ENCODE measurements around the gene EXTL1.
"Not testable (repeated sequence)": the region's sequence is repeated elsewhere in the genome, so short reads cannot be mapped to it uniquely, and the experiment has no call there.

EXTL1 gene, protein sequence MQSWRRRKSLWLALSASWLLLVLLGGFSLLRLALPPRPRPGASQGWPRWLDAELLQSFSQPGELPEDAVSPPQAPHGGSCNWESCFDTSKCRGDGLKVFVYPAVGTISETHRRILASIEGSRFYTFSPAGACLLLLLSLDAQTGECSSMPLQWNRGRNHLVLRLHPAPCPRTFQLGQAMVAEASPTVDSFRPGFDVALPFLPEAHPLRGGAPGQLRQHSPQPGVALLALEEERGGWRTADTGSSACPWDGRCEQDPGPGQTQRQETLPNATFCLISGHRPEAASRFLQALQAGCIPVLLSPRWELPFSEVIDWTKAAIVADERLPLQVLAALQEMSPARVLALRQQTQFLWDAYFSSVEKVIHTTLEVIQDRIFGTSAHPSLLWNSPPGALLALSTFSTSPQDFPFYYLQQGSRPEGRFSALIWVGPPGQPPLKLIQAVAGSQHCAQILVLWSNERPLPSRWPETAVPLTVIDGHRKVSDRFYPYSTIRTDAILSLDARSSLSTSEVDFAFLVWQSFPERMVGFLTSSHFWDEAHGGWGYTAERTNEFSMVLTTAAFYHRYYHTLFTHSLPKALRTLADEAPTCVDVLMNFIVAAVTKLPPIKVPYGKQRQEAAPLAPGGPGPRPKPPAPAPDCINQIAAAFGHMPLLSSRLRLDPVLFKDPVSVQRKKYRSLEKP

DNA sequence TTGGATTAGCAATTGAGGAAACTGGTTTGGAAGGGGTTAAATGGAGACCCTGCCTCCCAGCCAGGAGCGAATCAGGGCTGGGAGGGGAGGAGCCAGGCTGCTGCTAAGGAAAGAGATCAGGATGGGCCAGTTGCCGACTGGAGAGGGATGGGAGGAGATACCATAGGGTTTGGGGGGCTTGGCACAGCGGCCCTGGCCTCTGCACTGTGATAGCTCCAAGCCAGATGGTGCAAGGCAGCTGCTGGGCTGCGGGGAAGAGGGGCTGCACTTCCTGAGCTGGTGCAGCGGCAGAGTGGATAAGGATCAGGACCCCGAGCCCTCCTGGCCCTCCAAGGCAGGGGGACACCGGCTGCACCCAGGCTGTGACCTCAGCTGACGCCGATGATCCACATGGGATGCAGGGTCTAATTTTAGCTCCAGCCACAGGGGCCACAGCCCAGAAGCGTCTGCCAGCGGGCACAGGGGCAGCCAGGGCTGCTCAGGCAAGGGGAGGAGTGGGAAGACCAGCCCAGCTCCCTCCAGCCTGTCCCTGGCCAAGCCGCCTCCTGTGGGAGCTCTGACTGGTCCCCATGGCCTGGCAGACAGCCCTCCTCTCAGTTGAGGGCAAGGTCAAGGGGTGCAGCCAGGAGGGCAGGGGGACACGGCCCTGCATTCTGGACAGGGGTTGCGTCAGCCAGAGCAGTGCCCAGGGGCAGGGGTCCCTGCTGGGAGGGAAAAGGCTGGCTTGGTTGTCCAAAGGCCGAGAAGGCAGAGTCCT lies at the start of gene EXTL1:
Gene EXTL1 (plus strand): TSS at position 129 of the 757 bp plus-strand sequence. CDS start 872 bp downstream, outside the sequence.
- DNase-seq (ENCODE audit: low spot score) = no peak

DNA sequence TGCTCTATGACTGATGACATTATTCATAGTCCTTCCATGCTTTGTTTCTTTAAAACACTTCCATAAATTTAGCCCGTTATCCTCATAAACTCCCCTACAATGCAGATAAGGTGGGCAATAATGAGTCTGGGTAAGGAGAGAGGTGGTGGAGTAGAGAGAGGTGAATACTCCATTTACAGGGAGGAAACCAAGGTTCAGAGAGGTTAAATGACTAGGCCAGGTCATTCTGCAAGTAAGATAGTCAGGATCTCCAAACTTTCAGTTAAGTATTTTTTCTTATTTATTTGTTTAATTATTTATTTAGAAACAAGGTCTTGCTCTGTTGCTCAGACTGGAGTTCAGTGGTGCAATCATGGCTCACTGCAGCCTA lies 49.8 kb upstream of the EXTL1 start:
- DNase-seq (ENCODE audit: low spot score) = no peak

DNA sequence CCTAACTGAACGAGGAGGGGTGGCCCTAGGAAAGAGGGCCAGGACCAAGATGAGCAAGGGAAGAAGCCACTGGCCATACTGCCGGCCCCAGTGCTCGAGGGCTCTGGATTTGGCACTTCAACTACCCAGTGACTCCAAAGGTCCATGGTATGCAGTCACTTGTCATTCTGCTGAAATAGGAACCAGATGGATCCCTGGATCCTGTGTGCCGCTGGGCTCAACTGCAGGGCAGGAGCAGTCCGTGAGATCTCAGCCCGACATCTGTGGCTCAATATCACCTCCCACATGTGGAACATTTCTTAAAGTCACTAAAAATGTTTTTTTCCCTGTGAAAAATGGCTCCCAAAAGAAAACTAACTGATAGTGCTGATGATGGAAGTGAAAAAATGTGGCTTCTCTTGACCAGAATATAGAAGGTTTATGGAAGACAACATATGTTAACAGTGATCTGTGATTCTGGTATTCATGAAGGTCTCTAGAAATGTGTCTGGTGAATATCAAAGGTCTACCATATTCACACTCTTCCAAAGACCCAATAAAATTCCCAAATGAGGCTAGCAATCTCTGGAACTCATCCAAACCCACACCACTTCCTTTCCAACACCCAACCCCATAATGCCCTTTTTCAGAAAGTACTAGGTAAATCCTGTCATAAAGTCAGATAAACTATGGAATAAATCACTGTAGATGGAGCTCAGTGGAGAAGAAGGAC lies 47.8 kb upstream of the EXTL1 start:
- DNase-seq (ENCODE audit: low spot score) = no peak

DNA sequence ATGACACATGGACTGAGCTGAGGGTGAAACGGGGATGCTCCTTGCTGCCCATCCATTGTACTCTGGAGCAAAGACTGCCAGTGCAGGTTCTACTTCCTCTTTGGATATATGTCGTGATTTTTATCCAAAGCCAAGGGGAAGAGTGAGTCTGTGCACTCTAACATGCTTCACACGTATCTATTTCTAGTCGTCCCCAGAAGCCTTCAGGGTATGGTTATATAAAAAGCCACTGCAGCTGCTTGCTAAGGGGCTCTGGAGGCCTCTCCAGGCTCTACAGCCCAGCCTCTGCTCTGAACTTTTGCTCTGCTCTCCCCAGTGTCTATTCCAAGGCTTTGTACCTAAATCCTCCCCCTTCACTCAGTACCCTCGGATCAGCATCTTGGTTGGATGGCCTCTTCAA lies 43.8 kb upstream of the EXTL1 start:
- no peak for DNase-seq (ENCODE audit: low spot score)

DNA sequence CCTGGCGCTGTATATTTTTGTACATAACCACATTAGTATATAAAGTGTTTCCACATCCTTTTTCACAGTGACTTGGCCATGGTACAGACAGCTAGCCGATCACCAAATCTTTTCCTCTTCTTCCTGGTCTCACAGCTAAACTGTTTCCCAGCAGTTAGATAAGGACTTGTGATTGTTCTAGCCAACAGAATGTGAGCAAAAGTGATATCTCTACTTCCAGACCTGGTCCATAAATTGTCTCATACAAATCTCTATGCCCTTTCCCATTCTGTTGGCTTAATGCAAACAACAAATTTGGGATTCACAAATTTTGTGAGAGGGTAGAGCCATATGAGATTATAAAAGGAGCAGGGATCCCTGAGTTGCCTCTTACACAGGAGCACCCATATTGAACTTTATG lies 43.2 kb upstream of the EXTL1 start:
- no peak for DNase-seq (ENCODE audit: low spot score)

DNA sequence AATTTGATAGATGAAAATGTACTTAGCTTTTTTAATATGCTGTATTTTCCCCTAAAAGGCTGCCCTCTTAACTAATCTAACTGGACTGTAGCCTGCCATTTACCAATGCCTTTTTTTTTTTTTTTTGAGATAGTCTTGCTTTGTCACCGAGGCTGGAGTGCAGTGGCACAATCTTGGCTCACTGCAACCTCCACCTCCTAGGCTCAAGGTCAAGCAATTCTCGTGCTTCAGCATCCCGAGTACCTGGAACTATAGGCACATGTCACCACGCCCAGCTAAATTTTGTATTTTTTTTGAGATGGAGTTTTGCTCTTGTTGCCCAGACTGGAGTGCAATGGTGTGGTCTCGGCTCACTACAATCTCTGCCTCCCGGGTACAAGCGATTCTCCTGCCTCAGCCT lies 42.4 kb upstream of the EXTL1 start:
- DNase-seq (ENCODE audit: low spot score) = no peak

DNA sequence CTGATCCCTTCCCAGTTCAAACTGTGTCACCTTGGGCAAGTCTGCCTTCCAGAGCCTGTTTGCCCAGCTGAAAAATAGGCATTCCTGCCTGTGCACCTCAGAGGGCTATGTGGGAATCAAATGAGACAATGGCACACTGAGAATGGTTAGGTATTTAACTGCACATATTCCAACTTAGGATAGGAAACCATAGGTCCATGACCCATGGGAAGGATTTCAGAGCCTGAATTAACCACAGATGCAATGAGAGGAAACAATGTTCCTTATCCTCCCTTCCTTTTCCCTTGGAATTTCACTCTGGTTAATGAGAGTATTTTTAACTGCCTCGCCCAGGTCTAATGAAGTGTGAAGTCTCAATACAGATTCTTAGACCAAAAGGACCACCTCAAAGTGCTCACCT lies 36.4 kb upstream of the EXTL1 start:
- DNase-seq (ENCODE audit: low spot score) = no peak

DNA sequence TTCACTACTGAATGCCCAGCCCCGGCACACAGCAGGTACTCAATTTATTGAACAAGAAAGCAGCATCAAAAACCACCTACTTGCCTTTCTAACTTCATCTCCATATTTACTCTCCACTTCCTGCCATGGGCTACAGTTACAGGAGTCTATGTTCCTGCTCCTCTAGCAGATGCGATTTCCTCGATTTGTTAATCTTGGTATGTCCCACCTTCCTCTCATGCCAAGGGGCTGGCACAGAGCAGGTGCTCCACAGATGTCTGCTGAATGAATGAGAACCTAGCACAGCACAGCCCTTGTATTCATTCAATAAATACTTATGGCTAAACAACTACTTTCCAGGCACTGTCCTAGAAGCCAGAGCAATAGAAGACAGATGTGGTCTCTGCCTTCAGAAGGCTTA lies 35.9 kb upstream of the EXTL1 start:
- no peak for DNase-seq (ENCODE audit: low spot score)

DNA sequence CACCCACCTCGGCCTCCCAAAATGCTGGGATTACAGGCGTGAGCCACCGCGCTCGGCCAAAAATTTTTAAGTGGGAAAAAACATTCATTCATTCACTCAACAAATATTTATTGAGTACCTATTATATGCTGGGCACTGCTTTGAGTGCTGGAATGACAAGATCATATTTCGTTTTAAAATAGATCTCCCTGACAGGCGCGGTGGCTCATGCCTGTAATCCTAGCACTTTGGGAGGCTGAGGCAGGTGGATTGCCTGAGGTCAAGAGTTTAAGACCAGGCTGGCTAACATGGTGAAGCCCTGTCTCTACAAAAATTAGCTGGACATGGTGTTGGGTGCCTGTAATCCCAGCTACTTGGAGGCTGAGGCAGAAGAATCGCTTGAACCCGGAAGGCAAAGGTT lies 34.8 kb upstream of the EXTL1 start:
- not testable (repeated sequence) for DNase-seq (ENCODE audit: low spot score)

DNA sequence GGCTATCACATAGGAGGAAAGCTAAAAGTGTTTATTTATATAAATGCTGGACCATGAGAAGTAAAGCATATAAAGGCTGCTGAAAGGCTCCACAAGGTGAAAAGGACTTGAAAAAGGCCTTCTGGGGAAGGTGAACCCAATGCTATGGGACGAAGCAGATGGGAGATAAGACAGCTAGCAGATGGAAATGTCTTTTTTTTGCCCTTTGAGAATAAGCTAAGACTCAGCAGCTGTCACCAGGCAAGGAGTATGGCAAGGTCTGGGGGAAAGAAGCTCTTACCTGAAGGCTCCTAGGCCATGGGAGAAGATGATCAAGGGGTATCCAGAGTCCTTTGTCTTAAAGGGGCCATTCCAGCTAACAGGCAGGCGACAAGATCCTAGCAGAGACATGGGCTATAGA lies 33.6 kb upstream of the EXTL1 start:
- no peak for DNase-seq (ENCODE audit: low spot score)

DNA sequence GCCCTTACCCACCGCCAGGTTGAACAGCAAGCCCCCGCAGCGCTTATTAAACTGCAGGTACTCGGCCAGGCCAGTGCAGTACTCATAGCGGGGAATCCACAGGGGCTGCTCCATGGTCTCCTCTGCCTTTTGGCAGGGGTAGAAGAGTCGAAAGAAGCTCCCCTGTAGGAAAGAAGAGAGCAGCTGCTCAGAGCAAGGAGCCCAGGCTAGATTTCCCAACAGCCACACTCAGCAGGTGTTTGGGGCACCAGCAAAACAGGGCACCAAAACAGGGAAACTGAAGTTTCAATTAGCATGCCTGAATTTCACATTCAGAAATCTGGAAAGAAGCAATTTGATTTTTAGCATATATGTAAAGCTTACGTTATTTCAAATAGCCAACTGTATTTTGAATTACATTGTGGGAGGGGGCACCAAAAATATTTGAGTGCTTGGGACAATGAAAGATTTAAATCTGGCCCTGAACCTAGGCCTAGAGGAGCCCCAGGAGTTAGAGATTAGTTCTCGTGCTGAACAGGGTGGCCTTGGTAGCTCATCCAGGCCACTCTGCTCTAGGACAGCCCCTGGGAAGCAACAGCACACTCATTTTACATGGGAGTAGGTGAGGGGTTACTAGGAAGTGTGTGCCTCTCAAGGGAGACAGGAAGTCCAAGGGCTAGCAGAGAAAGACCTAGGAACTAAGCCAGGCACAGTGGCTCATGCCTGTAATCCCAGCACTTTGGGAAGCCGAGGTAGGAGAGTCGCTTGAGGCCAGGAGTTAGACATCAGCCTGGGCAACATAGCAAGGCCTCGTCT lies 31.9 kb upstream of the EXTL1 start:
- DNase-seq (ENCODE audit: low spot score) = no peak

DNA sequence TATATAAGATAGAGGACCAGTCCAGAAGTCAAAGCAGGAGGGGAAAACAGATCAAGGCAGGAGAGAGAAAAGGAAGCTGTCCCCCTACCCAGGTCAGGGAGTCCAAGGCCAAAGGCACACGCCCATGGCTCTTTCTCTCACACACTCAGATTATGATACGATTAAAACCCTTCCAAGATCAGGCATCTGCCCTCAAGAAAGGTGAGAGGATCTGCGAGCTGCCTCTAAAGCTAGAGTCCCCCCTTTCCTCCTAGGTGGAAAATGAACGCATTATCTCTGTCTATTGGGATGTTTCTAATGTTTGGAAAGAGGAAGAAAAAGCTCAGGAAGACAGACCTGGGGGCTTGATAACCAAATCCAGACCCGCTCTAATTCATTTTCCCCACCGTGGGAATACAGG lies 31.3 kb upstream of the EXTL1 start:
- DNase-seq (ENCODE audit: low spot score) = no peak

DNA sequence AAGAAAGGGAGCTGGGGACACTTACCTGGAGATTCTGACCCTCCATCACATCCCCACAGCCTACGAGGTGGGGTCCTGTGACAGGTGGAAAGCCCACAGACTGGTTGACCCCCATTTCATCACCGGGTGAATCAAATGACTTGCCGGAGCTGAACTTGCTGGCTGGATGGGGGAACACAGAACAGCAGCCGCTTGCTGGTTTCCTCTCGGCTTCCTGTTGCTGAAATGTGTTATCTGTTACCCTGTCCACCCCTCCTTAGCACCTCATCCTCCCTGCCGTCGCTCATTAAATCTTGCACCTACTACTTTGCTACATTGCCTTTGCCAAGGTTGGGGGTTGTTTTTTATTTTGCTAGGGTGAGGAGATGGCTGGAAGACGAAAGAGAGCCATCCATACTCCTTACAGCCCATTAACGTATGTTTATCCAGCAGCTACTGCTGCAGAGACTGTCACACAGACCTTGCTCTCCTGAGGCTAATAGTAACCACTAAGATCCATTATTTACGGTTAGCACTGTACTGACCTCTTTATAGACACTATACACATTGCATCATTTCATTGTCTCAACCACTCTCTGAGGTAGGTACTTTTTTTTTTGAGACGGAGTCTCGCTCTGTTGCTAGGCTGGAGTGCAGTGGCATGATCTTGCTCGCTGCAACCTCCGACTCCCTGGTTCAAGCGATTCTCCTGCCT lies 30.7 kb upstream of the EXTL1 start:
- DNase-seq (ENCODE audit: low spot score) = peak; percentile 72

DNA sequence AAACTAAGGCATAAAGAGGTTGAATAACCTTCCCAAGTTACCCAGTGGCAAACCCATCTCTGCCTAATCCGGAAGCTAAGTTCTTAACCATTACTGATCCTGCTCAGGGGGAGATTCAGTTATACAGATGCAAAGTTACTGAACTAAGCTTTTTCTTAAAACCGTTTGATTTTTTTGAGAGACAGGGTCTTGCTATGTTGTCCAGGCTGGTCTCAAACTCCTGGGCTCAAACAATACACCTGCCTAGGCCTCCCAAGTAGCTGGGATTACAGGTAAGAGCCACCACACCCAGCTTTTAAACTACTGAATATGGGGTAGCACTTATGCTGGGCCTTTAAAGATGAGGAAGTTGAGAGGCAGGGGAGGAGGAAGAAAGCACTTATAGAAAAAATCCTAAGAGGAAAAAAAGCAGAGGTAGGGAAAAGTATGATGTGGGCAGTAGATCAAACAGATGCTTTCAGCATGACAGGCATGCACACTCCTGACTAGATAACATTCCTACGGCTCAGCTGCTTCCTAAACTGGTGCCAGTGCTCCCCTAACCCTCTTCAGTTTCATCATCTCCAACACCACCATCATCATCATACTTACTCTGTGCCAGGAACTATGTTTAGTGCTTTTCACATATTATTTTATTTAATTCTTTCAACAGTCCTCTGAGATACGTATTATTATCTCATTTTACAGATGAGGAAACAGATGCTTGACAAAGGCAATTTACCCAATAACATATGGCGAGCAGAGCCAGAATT lies 29.5 kb upstream of the EXTL1 start:
- DNase-seq (ENCODE audit: low spot score) = no peak

DNA sequence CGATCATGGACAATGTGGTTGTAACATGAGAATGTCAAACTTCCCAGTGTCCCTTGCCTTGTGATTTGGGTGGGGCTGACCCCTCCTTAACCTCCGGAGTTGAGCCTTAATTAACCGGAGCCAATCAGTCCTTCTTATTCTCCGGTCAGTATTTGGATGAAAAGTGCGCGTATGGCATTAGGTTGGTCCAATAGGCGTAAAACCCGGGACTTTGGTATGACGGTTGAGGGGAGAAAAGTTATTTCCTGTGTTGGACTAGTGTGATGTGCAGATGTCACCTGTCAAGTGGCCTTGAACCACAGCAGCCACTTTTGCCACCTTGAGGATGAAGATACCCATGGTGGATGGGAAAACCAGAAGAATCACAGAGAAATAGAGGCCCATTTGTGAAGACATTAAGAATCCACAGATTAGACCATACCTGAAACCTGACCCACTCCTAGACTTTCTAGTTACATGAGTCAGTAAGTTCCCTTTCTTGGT lies 28.8 kb upstream of the EXTL1 start:
- no peak for DNase-seq (ENCODE audit: low spot score)

DNA sequence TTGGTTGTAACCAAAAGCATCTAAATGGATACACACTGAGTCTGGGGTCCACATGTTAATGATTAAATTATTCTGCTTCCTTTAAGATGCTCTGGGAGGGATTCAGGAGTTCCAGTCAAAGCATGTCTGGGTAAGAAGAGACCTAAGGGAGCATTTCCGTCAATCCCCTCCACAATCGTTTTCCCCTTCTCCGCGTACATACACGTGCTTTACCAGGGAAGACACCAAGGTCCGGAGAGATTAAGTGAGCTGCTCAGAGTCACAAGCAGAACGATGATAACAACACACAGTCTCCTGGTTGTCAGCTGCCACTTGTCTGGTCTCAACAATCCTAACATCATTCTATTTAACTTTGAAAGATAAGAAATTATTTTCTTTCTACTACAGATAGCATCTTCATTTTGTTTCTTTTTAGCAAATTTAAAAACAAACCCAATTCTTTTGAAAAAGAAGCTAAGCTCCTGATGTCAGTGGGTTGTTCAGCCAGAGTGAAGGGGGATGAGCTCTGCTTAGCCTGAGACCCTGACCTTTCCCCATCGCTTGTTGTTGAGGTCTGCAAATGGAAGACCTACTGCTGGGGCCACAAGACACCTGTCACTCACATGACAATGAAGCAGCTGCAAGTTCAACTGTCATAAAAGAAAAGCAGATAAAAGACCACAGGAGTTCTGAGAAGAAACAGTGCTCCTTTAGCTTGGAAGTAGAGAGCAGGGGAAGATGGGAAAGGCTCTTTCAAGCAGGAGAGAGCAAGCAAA lies 28.2 kb upstream of the EXTL1 start:
- DNase-seq (ENCODE audit: low spot score) = no peak

DNA sequence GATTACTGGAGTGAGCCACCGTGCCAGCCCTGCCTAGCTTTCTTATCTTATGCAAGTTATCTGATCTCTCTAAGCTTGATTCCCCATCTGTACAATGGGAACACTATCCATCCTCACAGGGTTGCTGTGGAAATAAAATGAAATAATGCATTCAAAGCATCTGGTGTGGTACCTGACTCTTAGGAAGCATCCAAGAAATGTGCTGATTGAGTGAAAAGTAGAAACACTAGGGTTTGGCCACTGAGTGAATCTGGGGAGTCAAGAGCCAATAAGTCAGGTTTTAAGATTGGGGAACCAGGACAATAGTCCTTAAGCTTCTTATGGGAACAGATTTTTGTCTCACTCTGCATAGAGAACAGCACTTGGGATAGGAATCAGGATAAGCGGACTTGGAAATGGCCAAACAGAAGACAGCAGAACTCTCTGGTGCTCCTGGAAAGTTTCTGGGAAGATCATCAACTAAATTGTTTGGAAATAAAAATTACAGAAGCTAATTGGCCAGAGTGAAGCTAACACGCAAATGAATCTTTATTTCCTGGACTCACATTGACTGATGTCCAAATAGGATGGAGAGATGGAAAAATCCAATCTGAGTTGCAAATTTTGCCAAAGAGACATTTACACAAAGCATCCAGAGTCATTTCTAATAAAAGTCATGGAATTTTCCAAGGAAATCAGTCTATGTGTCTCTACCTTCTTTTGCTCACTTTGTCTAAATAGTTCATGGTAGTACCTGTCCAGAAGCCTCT lies 27.0 kb upstream of the EXTL1 start:
- no peak for DNase-seq (ENCODE audit: low spot score)

Measured in CD4-positive, alpha-beta T cell treated with Interleukin-6 at 100 ng/mL for 8 hours (primary cell).